GM19238 (cell line): ENCODE data around the gene ERV3-1.
"Not testable (repeated sequence)": the region's sequence is repeated elsewhere in the genome, so short reads cannot be mapped to it uniquely, and the experiment has no call there.

Source experiments
- DNase-seq: peaks from one replicate; pipeline ENCODE4 v3.0.0; 2011; ENCODE audit warnings: low spot score; ENCODE audit not compliant: insufficient read length

ERV3-1 gene

GRCh38 chr7:64944667-64945502 lies 61.6 kb downstream of the ERV3-1 start:
- DNase-seq, result not testable (repeated sequence)
